ENCODE results near the gene PTPRR.

The PTPRR gene

DNA sequence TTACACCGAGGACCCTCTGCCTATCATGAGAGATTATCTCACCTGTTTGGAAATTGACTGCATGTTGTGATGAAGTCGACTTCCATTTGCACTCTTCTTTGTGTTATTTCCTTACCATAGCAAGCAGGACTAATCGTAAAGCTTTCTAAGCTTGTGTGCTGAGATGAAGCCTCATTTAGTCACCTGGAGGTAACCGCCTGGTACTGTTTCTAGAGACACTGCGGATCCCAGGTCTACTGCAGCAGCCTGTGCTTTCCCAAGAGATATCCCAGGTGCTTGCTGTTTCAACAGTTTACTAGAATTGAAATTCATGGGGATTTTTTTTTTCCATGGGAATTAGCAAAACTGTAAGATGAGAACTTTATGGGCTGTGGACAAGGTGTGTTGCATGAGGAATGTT is 131.8 kb downstream of the PTPRR start:
- TF ChIP-seq, protein P1, sequence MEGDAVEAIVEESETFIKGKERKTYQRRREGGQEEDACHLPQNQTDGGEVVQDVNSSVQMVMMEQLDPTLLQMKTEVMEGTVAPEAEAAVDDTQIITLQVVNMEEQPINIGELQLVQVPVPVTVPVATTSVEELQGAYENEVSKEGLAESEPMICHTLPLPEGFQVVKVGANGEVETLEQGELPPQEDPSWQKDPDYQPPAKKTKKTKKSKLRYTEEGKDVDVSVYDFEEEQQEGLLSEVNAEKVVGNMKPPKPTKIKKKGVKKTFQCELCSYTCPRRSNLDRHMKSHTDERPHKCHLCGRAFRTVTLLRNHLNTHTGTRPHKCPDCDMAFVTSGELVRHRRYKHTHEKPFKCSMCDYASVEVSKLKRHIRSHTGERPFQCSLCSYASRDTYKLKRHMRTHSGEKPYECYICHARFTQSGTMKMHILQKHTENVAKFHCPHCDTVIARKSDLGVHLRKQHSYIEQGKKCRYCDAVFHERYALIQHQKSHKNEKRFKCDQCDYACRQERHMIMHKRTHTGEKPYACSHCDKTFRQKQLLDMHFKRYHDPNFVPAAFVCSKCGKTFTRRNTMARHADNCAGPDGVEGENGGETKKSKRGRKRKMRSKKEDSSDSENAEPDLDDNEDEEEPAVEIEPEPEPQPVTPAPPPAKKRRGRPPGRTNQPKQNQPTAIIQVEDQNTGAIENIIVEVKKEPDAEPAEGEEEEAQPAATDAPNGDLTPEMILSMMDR (IDR thresholded peaks at IDR 0.05): no peak
- Histone ChIP-seq H3K27ac (no peak overlapping the region), H3K27me3 (no peaks in the 10 kb centered on the region), H3K9me3 (no peaks in the 10 kb centered on the region), H3K36me3 (no peaks in the 10 kb centered on the region), H3K4me1 (ENCODE audit: control insufficient read depth in 1 of 2, insufficient read depth in 1 of 2, low read depth in 1 of 2, low read length in 1 of 2) (no peaks in the 10 kb centered on the region), H3K4me3 (ENCODE audit: low read depth in 1 of 2, low read length in 1 of 2) (no peak overlapping the region)

DNA sequence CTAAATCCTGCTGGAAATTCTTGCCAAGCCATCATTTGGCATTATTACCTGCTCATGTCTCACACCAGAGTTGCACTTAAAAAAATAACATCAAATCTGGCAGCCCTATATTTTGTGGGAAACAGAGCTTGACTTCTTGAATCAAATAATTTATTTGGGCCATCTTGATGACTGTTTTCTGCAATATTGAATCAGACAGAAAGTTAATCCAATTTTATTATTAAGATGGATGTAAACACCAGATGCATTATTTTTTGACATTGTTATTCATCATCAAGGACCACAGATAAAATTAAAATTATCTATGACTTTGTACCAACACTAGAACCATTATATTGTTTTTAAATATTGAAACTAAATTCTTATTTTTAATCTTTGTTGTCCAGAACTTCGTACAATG is 132.9 kb downstream of the PTPRR start:
- Histone ChIP-seq H3K4me3 (ENCODE audit: low read depth in 1 of 2, low read length in 1 of 2) (no peak overlapping the region), H3K9me3 (no peaks in the 10 kb centered on the region), H3K36me3 (no peaks in the 10 kb centered on the region), H3K4me1 (ENCODE audit: control insufficient read depth in 1 of 2, insufficient read depth in 1 of 2, low read depth in 1 of 2, low read length in 1 of 2) (no peaks in the 10 kb centered on the region), H3K27ac (no peak overlapping the region), H3K27me3 (no peaks in the 10 kb centered on the region)
- TF ChIP-seq, protein P1 (IDR thresholded peaks at IDR 0.05): no peak

DNA sequence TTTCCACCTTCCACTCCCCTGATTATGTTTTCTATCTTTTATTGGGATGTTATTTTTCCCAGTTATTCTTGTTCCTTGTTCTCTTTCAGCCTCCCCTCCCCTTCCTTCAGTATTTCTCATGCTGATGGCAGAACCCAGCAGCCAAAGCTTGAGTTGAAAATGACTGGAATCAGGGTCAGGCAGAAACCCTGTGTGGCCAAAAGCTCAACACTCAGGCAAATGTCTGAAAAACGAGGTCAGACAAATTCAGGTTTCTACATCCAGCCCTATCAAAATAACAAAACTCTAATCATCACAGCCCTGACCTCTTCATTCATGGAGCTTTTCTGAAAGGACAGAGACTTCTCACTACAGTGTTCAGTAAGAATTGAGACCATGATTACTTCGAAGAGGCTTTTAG is 134.6 kb downstream of the PTPRR start:
- no peaks in the 10 kb centered on the region for H3K27me3 ChIP-seq
- no peaks in the 10 kb centered on the region for H3K9me3 ChIP-seq
- no peaks in the 10 kb centered on the region for H3K36me3 ChIP-seq
- H3K4me3 ChIP-seq (ENCODE audit: low read depth in 1 of 2, low read length in 1 of 2): no peak overlapping the region
- H3K4me1 ChIP-seq (ENCODE audit: control insufficient read depth in 1 of 2, insufficient read depth in 1 of 2, low read depth in 1 of 2, low read length in 1 of 2): no peaks in the 10 kb centered on the region
- TF ChIP-seq, protein P1 (IDR thresholded peaks at IDR 0.05): no peak
- no peak overlapping the region for H3K27ac ChIP-seq

DNA sequence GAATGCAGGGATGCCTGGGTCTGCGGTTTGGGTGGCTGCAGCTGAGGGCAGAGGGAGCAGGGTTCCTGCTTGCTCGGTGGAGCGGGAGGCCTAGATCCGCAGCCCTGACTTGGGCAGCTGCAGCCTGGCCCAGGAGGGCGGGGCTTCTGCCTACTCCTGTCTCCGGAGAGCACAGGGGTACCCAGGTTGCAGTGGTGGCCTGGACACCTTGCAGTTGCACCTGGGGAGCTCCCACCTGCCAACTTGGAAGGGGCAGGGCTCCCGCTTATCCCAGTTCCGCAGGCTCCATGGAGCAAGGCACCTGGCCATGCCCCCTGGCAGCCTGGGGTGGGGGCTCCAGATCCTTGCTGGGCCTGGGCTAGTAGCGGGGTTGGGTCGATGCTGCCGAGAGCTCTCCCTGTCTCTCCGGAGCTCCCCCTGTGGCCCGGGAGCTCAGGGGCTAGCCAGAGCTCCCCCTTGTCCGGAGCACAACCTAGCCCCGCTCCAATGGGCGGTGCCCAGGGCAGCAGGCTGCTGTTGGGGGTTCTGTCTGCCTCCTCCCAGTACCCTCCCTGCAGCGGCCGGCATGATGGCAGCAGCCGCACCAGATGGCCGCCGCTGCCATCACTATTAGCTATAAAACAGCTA is 136.4 kb downstream of the PTPRR start:
- Histone ChIP-seq H3K27ac (no peak overlapping the region), H3K4me1 (ENCODE audit: control insufficient read depth in 1 of 2, insufficient read depth in 1 of 2, low read depth in 1 of 2, low read length in 1 of 2) (no peaks in the 10 kb centered on the region), H3K4me3 (ENCODE audit: low read depth in 1 of 2, low read length in 1 of 2) (no peak overlapping the region), H3K27me3 (no peaks in the 10 kb centered on the region), H3K9me3 (no peaks in the 10 kb centered on the region), H3K36me3 (no peaks in the 10 kb centered on the region)
- TF ChIP-seq, protein P1 (IDR thresholded peaks at IDR 0.05): no peak

DNA sequence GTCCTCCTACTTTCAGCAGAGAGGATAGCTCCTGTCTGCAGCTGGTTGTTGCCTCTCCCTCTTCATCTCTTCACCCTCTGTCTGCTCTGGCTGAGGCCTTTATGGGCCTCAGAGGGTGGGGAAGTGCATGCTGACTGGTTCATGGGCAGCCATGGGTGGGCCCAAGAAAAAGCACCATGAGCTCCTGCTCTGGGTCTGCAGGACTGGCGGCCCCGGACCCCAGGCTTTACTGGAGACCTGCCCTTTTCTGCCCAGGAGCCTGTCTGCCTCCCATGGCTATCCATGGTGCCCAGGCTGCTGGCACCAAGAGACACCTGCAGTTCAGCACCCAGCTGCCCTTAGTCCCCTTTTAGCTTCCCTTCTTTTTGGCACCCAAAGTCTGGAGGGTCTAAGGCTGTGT is 137.1 kb downstream of the PTPRR start:
- Histone ChIP-seq H3K9me3 (no peaks in the 10 kb centered on the region), H3K36me3 (no peaks in the 10 kb centered on the region), H3K4me3 (ENCODE audit: low read depth in 1 of 2, low read length in 1 of 2) (no peak overlapping the region), H3K27ac (no peak overlapping the region), H3K4me1 (ENCODE audit: control insufficient read depth in 1 of 2, insufficient read depth in 1 of 2, low read depth in 1 of 2, low read length in 1 of 2) (no peaks in the 10 kb centered on the region), H3K27me3 (no peaks in the 10 kb centered on the region)
- TF ChIP-seq, protein P1 (IDR thresholded peaks at IDR 0.05): no peak

DNA sequence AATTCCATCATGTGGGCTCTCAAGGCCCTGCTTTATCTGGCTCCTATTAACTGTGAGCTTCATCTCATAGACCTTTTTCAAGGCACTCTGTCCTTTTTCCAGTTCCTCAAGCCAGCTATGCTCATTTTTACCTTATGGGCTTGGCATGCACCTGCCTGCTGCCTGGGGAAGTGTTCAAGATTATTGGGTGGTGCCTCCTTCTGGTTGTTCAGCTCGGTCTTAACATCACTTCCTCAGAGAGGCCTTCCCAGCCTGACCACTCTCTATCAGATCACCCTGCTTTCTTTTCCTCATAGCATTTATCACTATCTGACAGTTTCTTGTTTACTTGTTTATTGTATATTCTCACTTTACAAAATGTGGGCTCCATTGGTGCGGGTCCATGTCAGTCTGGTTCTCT is 141.3 kb downstream of the PTPRR start:
- Histone ChIP-seq H3K4me3 (ENCODE audit: low read depth in 1 of 2, low read length in 1 of 2) (no peak overlapping the region), H3K36me3 (no peaks in the 10 kb centered on the region), H3K27ac (no peak overlapping the region), H3K9me3 (no peaks in the 10 kb centered on the region), H3K27me3 (no peaks in the 10 kb centered on the region), H3K4me1 (ENCODE audit: control insufficient read depth in 1 of 2, insufficient read depth in 1 of 2, low read depth in 1 of 2, low read length in 1 of 2) (no peaks in the 10 kb centered on the region)
- TF ChIP-seq, protein P1 (IDR thresholded peaks at IDR 0.05): no peak
